Smooth muscle cell (in vitro differentiated cells): ENCODE measurements around the gene PIM1. TPM values are rescaled to one million over a fixed set of nuclear protein-coding genes. Genes with fewer than 3 reads are reported as not detected.
"Not testable (repeated sequence)": the region's sequence is repeated elsewhere in the genome, so short reads cannot be mapped to it uniquely, and the experiment has no call there.

ENCODE experiments used
- DNase-seq: peaks from one replicate; lab custom pipeline; 2025; ENCODE audit not compliant: unreplicated experiment; lab: John Stamatoyannopoulos, UW
- H2AFZ ChIP-seq: fragments of 200-600 bp; sonication (generic); 2 replicates; pipeline ENCODE4 v1.6.0; 2016; ENCODE audit warnings: antibody characterized with exemption, low read depth, mild to moderate bottlenecking
- H3F3A ChIP-seq: fragments of 200-600 bp; sonication (generic); 2 replicates; pipeline ENCODE4 v1.6.0; 2017; ENCODE audit warnings: antibody characterized with exemption, low read depth
- H3K27ac ChIP-seq: fragments of 200-600 bp; sonication (generic); 2 replicates; pipeline ENCODE4 v1.5.1; 2016; ENCODE audit warnings: low read depth, mild to moderate bottlenecking
- H3K27me3 ChIP-seq: fragments of 200-600 bp; sonication (generic); 2 replicates; pipeline ENCODE4 v1.6.1; 2016; ENCODE audit warnings: low read depth, mild to moderate bottlenecking
- H3K36me3 ChIP-seq: fragments of 200-600 bp; sonication (generic); 2 replicates; pipeline ENCODE4 v1.5.1; 2016; ENCODE audit warnings: low read depth
- H3K4me1 ChIP-seq: fragments of 200-600 bp; sonication (generic); 2 replicates; pipeline ENCODE4 v1.5.1; 2016; ENCODE audit warnings: low read depth
- H3K4me2 ChIP-seq: fragments of 200-600 bp; sonication (generic); 2 replicates; pipeline ENCODE4 v1.6.0; 2016; ENCODE audit warnings: mild to moderate bottlenecking
- H3K4me3 ChIP-seq: fragments of 200-600 bp; sonication (generic); 2 replicates; pipeline ENCODE4 v1.5.1; 2016; ENCODE audit warnings: mild to moderate bottlenecking
- H3K79me2 ChIP-seq: fragments of 200-600 bp; sonication (generic); 2 replicates; pipeline ENCODE4 v1.6.0; 2016; ENCODE audit warnings: low read depth, mild to moderate bottlenecking
- H3K9ac ChIP-seq: fragments of 200-600 bp; sonication (generic); 2 replicates; pipeline ENCODE4 v1.6.0; 2016; ENCODE audit warnings: low read depth
- H3K9me3 ChIP-seq: fragments of 200-600 bp; sonication (generic); replicated peaks from 2 replicates; pipeline ENCODE4 v1.5.1; 2016; ENCODE audit warnings: low read depth
- H4K20me1 ChIP-seq: fragments of 200-600 bp; sonication (generic); 2 replicates; pipeline ENCODE4 v1.6.0; 2016; ENCODE audit warnings: low read depth
- CTCF ChIP-seq: fragments of 200-600 bp; sonication (generic); IDR thresholded peaks from 2 replicates; pipeline ENCODE4 v1.5.1; 2017; ENCODE audit warnings: borderline replicate concordance, mild to moderate bottlenecking, antibody characterized with exemption; ENCODE audit not compliant: insufficient read depth, poor library complexity, severe bottlenecking
- WGBS: methylation state at CpG from one replicate; pipeline ENCODE4 v1.1.7; 2016; ENCODE audit warnings: low lambda C conversion rate; 5-methylcytosine and 5-hydroxymethylcytosine counted together
- polyA plus RNA-seq: library from polyadenylated mRNA; unstranded; fragments of >200 nt; fragmentation: Nextera tagmentation; extraction: Ambion mirVana; gene quantifications from 2 replicates; pipeline ENCODE4 v1.2.1, GENCODE V29; 2016
- total RNA-seq: library from RNA; depleted of rRNA; stranded (reverse); fragments of >200 nt; gene quantifications from 2 replicates; pipeline ENCODE4 v1.2.3, GENCODE V29; 2014

The PIM1 gene
- total and polyA plus RNA-seq, 2 experiments from 2014 or later, result 29.5 to 41.9 TPM

- no peak overlapping the region for H3K9ac ChIP-seq
- H3K27ac ChIP-seq, result no peak overlapping the region
- 94% methylated on average over 2 of the region's 2 CpGs for WGBS
- H3K4me1 ChIP-seq, result no peaks in the 10 kb centered on the region
- peaks cover 2% of the 10 kb centered on the region for H4K20me1 ChIP-seq
- H3K79me2 ChIP-seq, result no peaks in the 10 kb centered on the region
- no peaks in the 10 kb centered on the region for H3K9me3 ChIP-seq
- no peak for TF ChIP-seq CTCF
- no peak overlapping the region for H2AFZ ChIP-seq
- H3K36me3 ChIP-seq, result no peaks in the 10 kb centered on the region
- H3F3A ChIP-seq, result no peaks in the 10 kb centered on the region
- no peaks in the 10 kb centered on the region for H3K27me3 ChIP-seq
- DNase-seq, result no peak
- H3K4me3 ChIP-seq, result no peak overlapping the region
- no peak overlapping the region for H3K4me2 ChIP-seq
Observed at GRCh38 chr6:37180075-37180474, 10.1 kb downstream of the PIM1 start.

- H3K9ac ChIP-seq, DNase-seq, H3K36me3 ChIP-seq, H3K27ac ChIP-seq, H3K27me3 ChIP-seq, H3F3A ChIP-seq, H3K4me2 ChIP-seq, H3K9me3 ChIP-seq, H3K79me2 ChIP-seq, H2AFZ ChIP-seq, H4K20me1 ChIP-seq, H3K4me3 ChIP-seq, H3K4me1 ChIP-seq: not testable (repeated sequence)
- 96% methylated on average over 4 of the region's 4 CpGs for WGBS
Observed at GRCh38 chr6:37180610-37181009, 10.7 kb downstream of the PIM1 start.

GRCh38 chr6:37182736-37183590 is 13.0 kb downstream of the PIM1 start:
- no peaks in the 10 kb centered on the region for H3K27me3 ChIP-seq
- 92% methylated on average over 8 of the region's 8 CpGs for WGBS
- no peak for TF ChIP-seq CTCF

GRCh38 chr6:37185949-37186720 is 16.2 kb downstream of the PIM1 start:
- not testable (repeated sequence) for H3K4me2 ChIP-seq, H3K36me3 ChIP-seq, H2AFZ ChIP-seq, H3K27ac ChIP-seq, DNase-seq, H3K4me3 ChIP-seq, H3K79me2 ChIP-seq, H3K9ac ChIP-seq, H3K9me3 ChIP-seq, H3K27me3 ChIP-seq, H3K4me1 ChIP-seq, H4K20me1 ChIP-seq, H3F3A ChIP-seq
- WGBS, result 91% methylated on average over 6 of the region's 6 CpGs

More at GRCh38 chr6:37182736-37183590, 13.0 kb downstream of the PIM1 start:
- Histone ChIP-seq H3K4me3 (no peak overlapping the region), H3K9me3 (no peaks in the 10 kb centered on the region), H3K4me1 (no peaks in the 10 kb centered on the region), H4K20me1 (no peaks in the 10 kb centered on the region), H3F3A (no peaks in the 10 kb centered on the region), H3K9ac (no peak overlapping the region), H3K36me3 (no peaks in the 10 kb centered on the region), H3K27ac (no peak overlapping the region), H3K4me2 (no peak overlapping the region), H2AFZ (no peak overlapping the region), H3K79me2 (no peaks in the 10 kb centered on the region)
- DNase-seq, result no peak
